LNCaP clone FGC (cell line): ENCODE measurements around the gene SELL.
"Not testable (repeated sequence)": the region's sequence is repeated elsewhere in the genome, so short reads cannot be mapped to it uniquely, and the experiment has no call there.

Source experiments
- DNase-seq: peaks from one replicate; pipeline ENCODE4 v3.0.0-alpha.2; 2011; ENCODE audit warnings: low read depth
- H3K4me3 ChIP-seq: 2 replicates; pipeline ENCODE4 v1.5.1; 2011; ENCODE audit warnings: mild to moderate bottlenecking, low read depth, low read length, control low read depth
- TF ChIP-seq, protein P1 (sequence below): IDR thresholded peaks from 2 replicates; pipeline ENCODE4 v1.5.1; 2012; ENCODE audit warnings: mild to moderate bottlenecking; ENCODE audit not compliant: control insufficient read depth, insufficient read depth; ENCODE audit errors: extremely low read depth

SELL gene

GRCh38 chr1:169725930-169726329, 14.5 kb upstream of the SELL start:
- H3K4me3 ChIP-seq, result no peak overlapping the region
- DNase-seq, result no peak
- TF ChIP-seq, protein P1, sequence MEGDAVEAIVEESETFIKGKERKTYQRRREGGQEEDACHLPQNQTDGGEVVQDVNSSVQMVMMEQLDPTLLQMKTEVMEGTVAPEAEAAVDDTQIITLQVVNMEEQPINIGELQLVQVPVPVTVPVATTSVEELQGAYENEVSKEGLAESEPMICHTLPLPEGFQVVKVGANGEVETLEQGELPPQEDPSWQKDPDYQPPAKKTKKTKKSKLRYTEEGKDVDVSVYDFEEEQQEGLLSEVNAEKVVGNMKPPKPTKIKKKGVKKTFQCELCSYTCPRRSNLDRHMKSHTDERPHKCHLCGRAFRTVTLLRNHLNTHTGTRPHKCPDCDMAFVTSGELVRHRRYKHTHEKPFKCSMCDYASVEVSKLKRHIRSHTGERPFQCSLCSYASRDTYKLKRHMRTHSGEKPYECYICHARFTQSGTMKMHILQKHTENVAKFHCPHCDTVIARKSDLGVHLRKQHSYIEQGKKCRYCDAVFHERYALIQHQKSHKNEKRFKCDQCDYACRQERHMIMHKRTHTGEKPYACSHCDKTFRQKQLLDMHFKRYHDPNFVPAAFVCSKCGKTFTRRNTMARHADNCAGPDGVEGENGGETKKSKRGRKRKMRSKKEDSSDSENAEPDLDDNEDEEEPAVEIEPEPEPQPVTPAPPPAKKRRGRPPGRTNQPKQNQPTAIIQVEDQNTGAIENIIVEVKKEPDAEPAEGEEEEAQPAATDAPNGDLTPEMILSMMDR, result no peak

DNA sequence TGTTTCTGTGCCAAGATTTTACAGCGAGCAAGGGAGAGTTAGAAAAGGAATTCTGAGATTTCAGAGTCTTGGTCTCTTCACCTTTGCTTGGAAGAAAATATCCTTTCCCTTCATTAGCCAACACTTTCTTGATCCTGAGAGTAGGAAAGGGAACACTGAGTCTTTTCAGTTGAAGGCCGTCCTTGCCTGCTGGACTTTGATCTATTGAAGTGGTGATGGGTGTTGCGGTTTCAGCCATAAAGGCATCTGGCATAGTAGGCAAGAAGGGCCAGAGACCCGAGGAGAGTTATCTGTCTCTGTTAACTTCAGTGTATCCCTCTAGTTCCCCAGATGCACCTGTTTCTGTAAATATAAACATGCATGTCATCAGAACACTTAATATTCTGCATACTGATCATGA, 12.7 kb upstream of the SELL start:
- H3K4me3 ChIP-seq, result no peak overlapping the region
- TF ChIP-seq, protein P1, result no peak
- no peak for DNase-seq

DNA sequence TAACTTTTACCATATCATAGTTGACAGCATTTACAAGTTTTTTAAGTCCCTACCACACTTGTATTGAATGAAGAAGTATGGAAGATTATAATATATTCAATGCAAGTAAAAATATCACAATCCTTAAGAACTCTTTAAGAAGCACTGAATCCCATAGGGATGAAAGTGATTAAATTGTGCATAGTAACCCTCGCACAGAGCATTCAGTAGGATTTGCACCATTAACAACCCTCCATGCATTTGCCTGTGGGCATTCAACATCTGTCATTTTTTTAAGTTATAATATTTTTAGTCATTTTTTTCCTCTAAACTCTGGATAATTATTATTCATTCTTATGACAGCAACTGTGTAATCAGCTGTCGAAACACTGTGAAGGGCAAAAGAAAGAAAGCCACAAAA, 12.3 kb upstream of the SELL start:
- TF ChIP-seq, protein P1, result no peak
- H3K4me3 ChIP-seq, result no peak overlapping the region
- DNase-seq, result no peak

DNA sequence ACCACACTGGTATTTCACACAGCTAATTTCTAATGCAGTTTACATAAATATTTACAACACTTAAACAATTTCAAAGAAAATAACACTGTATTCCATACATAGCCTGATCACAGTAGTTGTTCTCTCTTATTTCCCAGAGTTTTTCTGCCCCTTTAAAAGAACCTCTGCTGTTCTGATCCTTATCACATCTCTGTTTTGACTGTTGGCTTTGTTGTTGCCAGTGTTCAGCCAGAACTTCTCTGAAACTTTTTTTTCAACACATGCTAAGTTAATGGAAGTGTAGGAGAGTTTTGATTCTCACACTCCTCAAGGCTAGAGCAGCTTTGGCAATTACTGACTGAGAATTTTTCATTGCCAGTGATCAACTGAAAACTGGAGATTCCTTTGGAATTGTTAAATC, 11.4 kb upstream of the SELL start:
- no peak overlapping the region for H3K4me3 ChIP-seq
- no peak for DNase-seq
- TF ChIP-seq, protein P1, result no peak

GRCh38 chr1:169715100-169715499, 3.7 kb upstream of the SELL start:
- not testable (repeated sequence) for H3K4me3 ChIP-seq, DNase-seq

- not testable (repeated sequence) for H3K4me3 ChIP-seq, DNase-seq
Measured at GRCh38 chr1:169713090-169713489, 1.7 kb upstream of the SELL start.

GRCh38 chr1:169712309-169712631, 850 bp upstream of the SELL start:
- DNase-seq, result no peak
- TF ChIP-seq, protein P1, result no peak
- no peak overlapping the region for H3K4me3 ChIP-seq

DNA sequence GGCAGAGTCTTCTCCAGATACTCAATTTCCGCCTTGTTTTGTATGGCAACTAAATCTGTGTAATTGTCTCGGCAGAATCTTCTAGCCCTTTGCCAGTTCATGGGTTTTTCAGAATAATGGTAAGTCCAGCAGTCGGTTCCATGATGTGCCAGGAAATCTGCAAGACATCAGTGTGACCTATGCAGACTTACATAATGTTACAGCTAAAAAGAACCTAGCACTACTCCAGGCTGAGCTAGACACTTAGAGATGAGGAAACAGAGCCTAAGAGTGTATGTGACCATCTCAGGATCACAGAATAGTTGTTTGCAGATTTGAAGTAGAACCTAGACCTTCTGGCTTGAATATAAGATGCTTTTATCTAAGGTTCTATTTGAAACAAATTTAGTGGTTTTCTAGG, 2.8 kb downstream of the SELL start:
- no peak for DNase-seq
- TF ChIP-seq, protein P1, result no peak
- H3K4me3 ChIP-seq, result no peak overlapping the region
